Measurements from ENCODE around the gene TRIM14. TPM values are rescaled to one million over a fixed set of nuclear protein-coding genes. Genes with fewer than 3 reads are reported as not detected.

The TRIM14 gene
- total and polyA plus RNA-seq, 2 of the 13 experiments (the other 11 are each of a cell fraction or from before 2014, with no cell fraction given): 9.2 to 13.0 TPM

DNA sequence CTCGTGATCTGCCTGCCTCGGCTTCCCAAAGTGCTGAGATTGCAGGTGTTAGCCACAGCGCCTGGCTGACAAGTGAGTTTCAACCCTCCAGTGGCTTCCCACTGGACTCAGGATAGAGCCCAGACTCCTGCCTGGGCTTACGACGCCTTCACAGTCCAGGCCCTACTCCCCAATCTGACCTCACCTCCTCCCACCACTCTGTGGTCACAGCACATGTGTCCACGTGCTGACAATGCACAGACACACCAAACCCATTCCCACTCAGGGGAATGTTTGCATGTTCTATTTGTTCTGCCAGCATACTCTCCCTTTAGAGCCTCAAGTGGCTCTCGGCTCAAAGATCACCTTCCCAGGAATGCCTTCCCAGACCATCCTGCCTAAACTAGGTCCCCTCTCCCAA is 31.1 kb upstream of the TRIM14 start (continued):
- TF ChIP-seq, protein P1, sequence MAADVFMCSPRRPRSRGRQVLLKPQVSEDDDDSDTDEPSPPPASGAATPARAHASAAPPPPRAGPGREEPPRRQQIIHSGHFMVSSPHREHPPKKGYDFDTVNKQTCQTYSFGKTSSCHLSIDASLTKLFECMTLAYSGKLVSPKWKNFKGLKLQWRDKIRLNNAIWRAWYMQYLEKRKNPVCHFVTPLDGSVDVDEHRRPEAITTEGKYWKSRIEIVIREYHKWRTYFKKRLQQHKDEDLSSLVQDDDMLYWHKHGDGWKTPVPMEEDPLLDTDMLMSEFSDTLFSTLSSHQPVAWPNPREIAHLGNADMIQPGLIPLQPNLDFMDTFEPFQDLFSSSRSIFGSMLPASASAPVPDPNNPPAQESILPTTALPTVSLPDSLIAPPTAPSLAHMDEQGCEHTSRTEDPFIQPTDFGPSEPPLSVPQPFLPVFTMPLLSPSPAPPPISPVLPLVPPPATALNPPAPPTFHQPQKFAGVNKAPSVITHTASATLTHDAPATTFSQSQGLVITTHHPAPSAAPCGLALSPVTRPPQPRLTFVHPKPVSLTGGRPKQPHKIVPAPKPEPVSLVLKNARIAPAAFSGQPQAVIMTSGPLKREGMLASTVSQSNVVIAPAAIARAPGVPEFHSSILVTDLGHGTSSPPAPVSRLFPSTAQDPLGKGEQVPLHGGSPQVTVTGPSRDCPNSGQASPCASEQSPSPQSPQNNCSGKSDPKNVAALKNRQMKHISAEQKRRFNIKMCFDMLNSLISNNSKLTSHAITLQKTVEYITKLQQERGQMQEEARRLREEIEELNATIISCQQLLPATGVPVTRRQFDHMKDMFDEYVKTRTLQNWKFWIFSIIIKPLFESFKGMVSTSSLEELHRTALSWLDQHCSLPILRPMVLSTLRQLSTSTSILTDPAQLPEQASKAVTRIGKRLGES (CRISPR knock-in tag; IDR thresholded peaks at IDR 0.05; ENCODE audit: borderline replicate concordance): peak; percentile 50; the same call in 1 of the 2 replicates
- TF ChIP-seq, protein P2, sequence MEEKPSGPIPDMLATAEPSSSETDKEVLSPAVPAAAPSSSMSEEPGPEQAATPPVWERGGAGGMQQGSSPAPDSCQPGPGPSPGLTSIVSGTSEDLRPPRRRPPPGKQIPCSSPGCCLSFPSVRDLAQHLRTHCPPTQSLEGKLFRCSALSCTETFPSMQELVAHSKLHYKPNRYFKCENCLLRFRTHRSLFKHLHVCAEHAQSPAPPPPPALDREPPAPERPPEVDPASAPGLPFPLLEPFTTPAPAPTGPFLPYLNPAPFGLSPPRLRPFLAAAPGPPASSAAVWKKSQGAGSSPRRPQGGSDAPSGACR (CRISPR knock-in tag; IDR thresholded peaks at IDR 0.05): no peak
- TF ChIP-seq POLR2AphosphoS5 (IDR thresholded peaks at IDR 0.05; ENCODE audit: low read depth, low read length) (no peak), SAP130 (CRISPR knock-in tag; IDR thresholded peaks at IDR 0.05; ENCODE audit: low read depth) (no peak), PHF21A (CRISPR knock-in tag; IDR thresholded peaks at IDR 0.05) (no peak; the same call in 1 of the 2 replicates), DZIP1 (CRISPR knock-in tag; IDR thresholded peaks at IDR 0.05) (no peak), ZNF512 (CRISPR knock-in tag; IDR thresholded peaks at IDR 0.05) (no peak), ZNF572 (CRISPR knock-in tag; IDR thresholded peaks at IDR 0.05) (no peak), RFXANK (CRISPR knock-in tag; IDR thresholded peaks at IDR 0.05) (no peak), ZBED4 (CRISPR knock-in tag; IDR thresholded peaks at IDR 0.05; ENCODE audit: borderline replicate concordance) (no peak)
- TF ChIP-seq, protein P3, sequence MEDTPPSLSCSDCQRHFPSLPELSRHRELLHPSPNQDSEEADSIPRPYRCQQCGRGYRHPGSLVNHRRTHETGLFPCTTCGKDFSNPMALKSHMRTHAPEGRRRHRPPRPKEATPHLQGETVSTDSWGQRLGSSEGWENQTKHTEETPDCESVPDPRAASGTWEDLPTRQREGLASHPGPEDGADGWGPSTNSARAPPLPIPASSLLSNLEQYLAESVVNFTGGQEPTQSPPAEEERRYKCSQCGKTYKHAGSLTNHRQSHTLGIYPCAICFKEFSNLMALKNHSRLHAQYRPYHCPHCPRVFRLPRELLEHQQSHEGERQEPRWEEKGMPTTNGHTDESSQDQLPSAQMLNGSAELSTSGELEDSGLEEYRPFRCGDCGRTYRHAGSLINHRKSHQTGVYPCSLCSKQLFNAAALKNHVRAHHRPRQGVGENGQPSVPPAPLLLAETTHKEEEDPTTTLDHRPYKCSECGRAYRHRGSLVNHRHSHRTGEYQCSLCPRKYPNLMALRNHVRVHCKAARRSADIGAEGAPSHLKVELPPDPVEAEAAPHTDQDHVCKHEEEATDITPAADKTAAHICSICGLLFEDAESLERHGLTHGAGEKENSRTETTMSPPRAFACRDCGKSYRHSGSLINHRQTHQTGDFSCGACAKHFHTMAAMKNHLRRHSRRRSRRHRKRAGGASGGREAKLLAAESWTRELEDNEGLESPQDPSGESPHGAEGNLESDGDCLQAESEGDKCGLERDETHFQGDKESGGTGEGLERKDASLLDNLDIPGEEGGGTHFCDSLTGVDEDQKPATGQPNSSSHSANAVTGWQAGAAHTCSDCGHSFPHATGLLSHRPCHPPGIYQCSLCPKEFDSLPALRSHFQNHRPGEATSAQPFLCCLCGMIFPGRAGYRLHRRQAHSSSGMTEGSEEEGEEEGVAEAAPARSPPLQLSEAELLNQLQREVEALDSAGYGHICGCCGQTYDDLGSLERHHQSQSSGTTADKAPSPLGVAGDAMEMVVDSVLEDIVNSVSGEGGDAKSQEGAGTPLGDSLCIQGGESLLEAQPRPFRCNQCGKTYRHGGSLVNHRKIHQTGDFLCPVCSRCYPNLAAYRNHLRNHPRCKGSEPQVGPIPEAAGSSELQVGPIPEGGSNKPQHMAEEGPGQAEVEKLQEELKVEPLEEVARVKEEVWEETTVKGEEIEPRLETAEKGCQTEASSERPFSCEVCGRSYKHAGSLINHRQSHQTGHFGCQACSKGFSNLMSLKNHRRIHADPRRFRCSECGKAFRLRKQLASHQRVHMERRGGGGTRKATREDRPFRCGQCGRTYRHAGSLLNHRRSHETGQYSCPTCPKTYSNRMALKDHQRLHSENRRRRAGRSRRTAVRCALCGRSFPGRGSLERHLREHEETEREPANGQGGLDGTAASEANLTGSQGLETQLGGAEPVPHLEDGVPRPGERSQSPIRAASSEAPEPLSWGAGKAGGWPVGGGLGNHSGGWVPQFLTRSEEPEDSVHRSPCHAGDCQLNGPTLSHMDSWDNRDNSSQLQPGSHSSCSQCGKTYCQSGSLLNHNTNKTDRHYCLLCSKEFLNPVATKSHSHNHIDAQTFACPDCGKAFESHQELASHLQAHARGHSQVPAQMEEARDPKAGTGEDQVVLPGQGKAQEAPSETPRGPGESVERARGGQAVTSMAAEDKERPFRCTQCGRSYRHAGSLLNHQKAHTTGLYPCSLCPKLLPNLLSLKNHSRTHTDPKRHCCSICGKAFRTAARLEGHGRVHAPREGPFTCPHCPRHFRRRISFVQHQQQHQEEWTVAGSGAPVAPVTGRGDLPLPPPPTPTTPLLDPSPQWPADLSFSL (CRISPR knock-in tag; IDR thresholded peaks at IDR 0.05): no peak

All from HepG2 (cell line).